IMR-90 (cell line): ENCODE results near the gene COL5A2. TPM values are rescaled to one million over a fixed set of nuclear protein-coding genes. Genes with fewer than 3 reads are reported as not detected.
A peak's percentile ranks its signal among the peaks of the same experiment; 100 is the strongest.

Experiments used
- ATAC-seq: fragments of 200-7000 bp; cut with Tn5 transposase; 2 replicates; pipeline ENCODE4 v1.9.1; 2020; ENCODE audit warnings: low read depth, mild to moderate bottlenecking, moderate library complexity
- BruUV-seq: library from RNA; stranded (reverse); fragments of 400-500 nt; replicated peaks from 2 replicates; lab custom pipeline; 2021; lab: Mats Ljungman, UMichigan
- CTCF ChIA-PET: fragments of 300-600 bp; formaldehyde crosslinking; extraction: SDS; loops from one replicate; lab custom pipeline; 2021; ENCODE audit warnings: antibody characterized with exemption; lab: Yijun Ruan, JAX
- POLR2A ChIA-PET: fragments of 300-600 bp; sonication (Branson Sonifier 250); formaldehyde crosslinking; loops from one replicate; lab custom pipeline; 2022; ENCODE audit warnings: antibody characterized with exemption; ENCODE audit not compliant: unreplicated experiment; lab: Charles Lee
- DNase-seq: peaks from one replicate; pipeline ENCODE4 v3.0.0; 2013
- H2AFZ ChIP-seq: replicated peaks from 2 replicates; pipeline ENCODE3; 2013; ENCODE audit warnings: low read length, mild to moderate bottlenecking; ENCODE audit not compliant: poor library complexity
- H2AK5ac ChIP-seq: 2 replicates; pipeline ENCODE4 v1.6.1; 2013; ENCODE audit warnings: low read depth, low read length, inconsistent platforms
- H2AK9ac ChIP-seq: replicated peaks from 2 replicates; pipeline ENCODE3; 2013; ENCODE audit warnings: mild to moderate bottlenecking, low read depth, low read length, moderate library complexity; ENCODE audit not compliant: poor library complexity
- H2BK120ac ChIP-seq: 2 replicates; pipeline ENCODE4 v1.6.1; 2013; ENCODE audit warnings: low read depth, low read length, inconsistent platforms
- H2BK15ac ChIP-seq: 3 replicates; pipeline ENCODE4 v1.6.1; 2013; ENCODE audit warnings: low read depth, low read length, inconsistent platforms
- H2BK20ac ChIP-seq: 2 replicates; pipeline ENCODE4 v1.6.1; 2013; ENCODE audit warnings: low read depth, mild to moderate bottlenecking, inconsistent platforms, low read length, moderate library complexity
- H2BK5ac ChIP-seq: 2 replicates; pipeline ENCODE4 v1.6.1; 2013; ENCODE audit warnings: mild to moderate bottlenecking, low read depth, low read length, inconsistent platforms; ENCODE audit not compliant: poor library complexity, severe bottlenecking
- H3K14ac ChIP-seq: replicated peaks from 2 replicates; pipeline ENCODE4 v1.6.1; 2013; ENCODE audit warnings: low read depth, low read length, inconsistent platforms
- H3K18ac ChIP-seq: 2 replicates; pipeline ENCODE4 v1.6.1; 2013; ENCODE audit warnings: low read depth, low read length, control low read depth
- H3K23ac ChIP-seq: 2 replicates; pipeline ENCODE4 v1.6.1; 2013; ENCODE audit warnings: low read depth, low read length, inconsistent platforms
- H3K27ac ChIP-seq: 2 replicates; pipeline ENCODE4 v1.5.1; 2013; ENCODE audit warnings: mild to moderate bottlenecking, control low read depth, low read length; ENCODE audit not compliant: insufficient read depth
- H3K27me3 ChIP-seq: 2 replicates; pipeline ENCODE4 v1.6.1; 2013; ENCODE audit warnings: low read length; ENCODE audit not compliant: control insufficient read depth, insufficient read depth
- H3K36me3 ChIP-seq: 2 replicates; pipeline ENCODE4 v1.6.1; 2013; ENCODE audit warnings: low read length, mixed read lengths; ENCODE audit not compliant: control insufficient read depth, insufficient read depth
- H3K4ac ChIP-seq: 2 replicates; pipeline ENCODE4 v1.6.1; 2013; ENCODE audit warnings: low read depth, low read length, inconsistent platforms
- H3K4me1 ChIP-seq: 2 replicates; pipeline ENCODE4 v1.6.1; 2013; ENCODE audit warnings: low read length, mixed read lengths; ENCODE audit not compliant: control insufficient read depth, insufficient read depth
- H3K4me2 ChIP-seq: 2 replicates; pipeline ENCODE4 v1.6.1; 2013; ENCODE audit warnings: low read depth, mild to moderate bottlenecking, control low read depth, low read length, moderate library complexity
- H3K4me3 ChIP-seq: 2 replicates; pipeline ENCODE4 v1.5.1; 2013; ENCODE audit warnings: low read depth, mild to moderate bottlenecking, control low read depth, low read length, moderate library complexity; ENCODE audit not compliant: insufficient read depth
- H3K56ac ChIP-seq: 2 replicates; pipeline ENCODE4 v1.6.1; 2013; ENCODE audit warnings: low read length, inconsistent platforms; ENCODE audit not compliant: insufficient read depth; ENCODE audit errors: extremely low read depth
- H3K79me1 ChIP-seq, 2 experiments: 2 replicates each; pipeline ENCODE4 v1.6.1; 2013; ENCODE audit warnings: low read length in 2 of 2, inconsistent platforms in 1 of 2, low read depth in 1 of 2
- H3K9ac ChIP-seq: 2 replicates; pipeline ENCODE4 v1.6.1; 2013; ENCODE audit warnings: low read depth, low read length, control low read depth
- H3K9me1 ChIP-seq: 2 replicates; pipeline ENCODE4 v1.6.1; 2013; ENCODE audit warnings: low read length, inconsistent platforms; ENCODE audit not compliant: insufficient read depth
- H3K9me3 ChIP-seq: 2 replicates; pipeline ENCODE4 v1.6.1; 2013; ENCODE audit warnings: low read length; ENCODE audit not compliant: control insufficient read depth, insufficient read depth
- H4K20me1 ChIP-seq: 2 replicates; pipeline ENCODE4 v1.6.1; 2013; ENCODE audit warnings: low read length, inconsistent platforms; ENCODE audit not compliant: insufficient read depth
- H4K5ac ChIP-seq: 2 replicates; pipeline ENCODE4 v1.6.1; 2013; ENCODE audit warnings: mild to moderate bottlenecking, low read depth, low read length, control low read depth
- H4K8ac ChIP-seq, 2 experiments: 2 replicates each; pipeline ENCODE4 v1.6.1; 2013; ENCODE audit warnings: low read depth in 2 of 2, low read length in 2 of 2, control low read depth in 1 of 2, inconsistent platforms in 1 of 2
- H4K91ac ChIP-seq: 2 replicates; pipeline ENCODE4 v1.6.1; 2013; ENCODE audit warnings: low read depth, low read length, inconsistent platforms; ENCODE audit not compliant: insufficient read depth
- BHLHE40 ChIP-seq: fragments of 150-350 bp; IDR thresholded peaks from 2 replicates; pipeline ENCODE4 v1.6.1; 2016; ENCODE audit warnings: mild to moderate bottlenecking, low read depth, low read length
- ELK1 ChIP-seq: fragments of 150-350 bp; IDR thresholded peaks from 2 replicates; pipeline ENCODE4 v1.6.1; 2016; ENCODE audit warnings: low read depth, mild to moderate bottlenecking, low read length, moderate library complexity, borderline replicate concordance
- MAZ ChIP-seq: IDR thresholded peaks from 2 replicates; pipeline ENCODE4 v1.6.1; 2012; ENCODE audit warnings: low read depth, mild to moderate bottlenecking, low read length, improper control_type of control experiment, moderate library complexity, borderline replicate concordance
- NFE2L2 ChIP-seq: fragments of 150-350 bp; IDR thresholded peaks from 2 replicates; pipeline ENCODE4 v1.6.1; 2016; ENCODE audit warnings: low read depth, mild to moderate bottlenecking, low read length
- POLR2A ChIP-seq: IDR thresholded peaks from 2 replicates; pipeline ENCODE4 v1.6.1; 2012; ENCODE audit warnings: mild to moderate bottlenecking, low read depth, low read length
- RAD21 ChIP-seq: IDR thresholded peaks from 2 replicates; pipeline ENCODE4 v1.6.1; 2012; ENCODE audit warnings: low read length, improper control_type of control experiment
- RCOR1 ChIP-seq: IDR thresholded peaks from 2 replicates; pipeline ENCODE4 v1.6.1; 2012; ENCODE audit warnings: mild to moderate bottlenecking, low read length, improper control_type of control experiment; ENCODE audit not compliant: insufficient replicate concordance
- SMC3 ChIP-seq: fragments of 150-350 bp; IDR thresholded peaks from 2 replicates; pipeline ENCODE4 v1.6.1; 2016; ENCODE audit warnings: low read depth, mild to moderate bottlenecking, antibody characterized with exemption, low read length, moderate library complexity
- dilution Hi-C: fragments of 300-500 bp; cut with HindIII; formaldehyde crosslinking; loops from one replicate; pipeline ENCODE4 v1.14.3; 2018; ENCODE audit warnings: low sequenced_read_pairs; ENCODE audit not compliant: unreplicated experiment
- in situ Hi-C: fragments of 300-500 bp; cut with MboI; formaldehyde crosslinking; loops from 3 replicates; pipeline ENCODE4 v1.14.3; 2019; ENCODE audit warnings: low sequenced_read_pairs, inconsistent platforms, mixed read lengths
- intact Hi-C: fragments of 100-400 bp; cut with micrococcal nuclease; formaldehyde crosslinking; loops from 2 replicates; pipeline ENCODE4 v1.10.0; 2022
- polyA plus RNA-seq, 3 experiments: library from polyadenylated mRNA; depleted of rRNA; stranded (reverse); fragments of >200 nt; gene quantifications; 2 replicates each; pipeline ENCODE4 v1.2.3, GENCODE V29; 2012; ENCODE audit warnings: low replicate concordance in 1 of 3
- total RNA-seq: library from RNA; depleted of rRNA; stranded (reverse); fragments of >200 nt; gene quantifications from 2 replicates; pipeline ENCODE4 v1.2.3, GENCODE V29; 2012
- TF ChIP-seq, protein P1 (sequence below): conservative IDR thresholded peaks from 2 replicates; pipeline ENCODE4 v1.5.1; 2012; ENCODE audit warnings: mild to moderate bottlenecking, low read depth, low read length, improper control_type of control experiment

COL5A2 gene
- total and polyA plus RNA-seq, 2 of the 4 experiments (the other 2 are of a cell fraction): 181 to 257 TPM

GRCh38 chr2:188984680-188985079, 194.9 kb downstream of the COL5A2 start (continued):
- no peak for TF ChIP-seq ELK1

DNA sequence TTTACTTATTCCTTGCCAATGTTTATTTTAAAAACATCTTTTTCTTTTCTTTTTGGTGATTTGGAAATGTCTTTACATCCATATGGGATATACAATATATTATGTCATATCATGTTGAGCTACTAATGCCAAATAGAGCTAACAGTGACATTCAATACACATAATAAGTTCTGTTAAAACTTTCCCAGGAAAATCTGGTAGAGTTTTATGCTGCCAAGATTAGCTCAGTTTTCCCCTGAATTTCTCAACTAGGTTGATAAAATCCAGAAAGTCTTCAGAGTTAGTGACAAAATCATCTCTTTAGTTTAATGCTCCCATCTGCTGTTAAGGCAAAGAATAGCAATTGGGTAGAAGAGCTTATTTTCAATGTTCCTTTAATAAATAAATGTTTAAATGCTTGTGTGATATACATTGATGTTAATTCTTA, 195.5 kb downstream of the COL5A2 start:
- no peak overlapping the region for H2BK15ac ChIP-seq
- H3K23ac ChIP-seq: no peak overlapping the region
- ChIA-PET POLR2A (no interaction called here), CTCF (interaction anchor here (0.6 to 1.4 kb wide), 3 partner anchors 456 to 676 kb away, joined by 3 to 5 read pairs (median 3); no protein-coding TSS in a partner anchor)
- dilution Hi-C loops: no loop called here
- H2AK5ac ChIP-seq: no peak overlapping the region
- H3K56ac ChIP-seq: no peak overlapping the region; the same call in 1 of the 2 replicates
- peaks cover 4% of the 10 kb centered on the region for H3K4me1 ChIP-seq
- no peaks in the 10 kb centered on the region for H3K27me3 ChIP-seq
- H2AFZ ChIP-seq: no peak overlapping the region
- TF ChIP-seq, protein P1, sequence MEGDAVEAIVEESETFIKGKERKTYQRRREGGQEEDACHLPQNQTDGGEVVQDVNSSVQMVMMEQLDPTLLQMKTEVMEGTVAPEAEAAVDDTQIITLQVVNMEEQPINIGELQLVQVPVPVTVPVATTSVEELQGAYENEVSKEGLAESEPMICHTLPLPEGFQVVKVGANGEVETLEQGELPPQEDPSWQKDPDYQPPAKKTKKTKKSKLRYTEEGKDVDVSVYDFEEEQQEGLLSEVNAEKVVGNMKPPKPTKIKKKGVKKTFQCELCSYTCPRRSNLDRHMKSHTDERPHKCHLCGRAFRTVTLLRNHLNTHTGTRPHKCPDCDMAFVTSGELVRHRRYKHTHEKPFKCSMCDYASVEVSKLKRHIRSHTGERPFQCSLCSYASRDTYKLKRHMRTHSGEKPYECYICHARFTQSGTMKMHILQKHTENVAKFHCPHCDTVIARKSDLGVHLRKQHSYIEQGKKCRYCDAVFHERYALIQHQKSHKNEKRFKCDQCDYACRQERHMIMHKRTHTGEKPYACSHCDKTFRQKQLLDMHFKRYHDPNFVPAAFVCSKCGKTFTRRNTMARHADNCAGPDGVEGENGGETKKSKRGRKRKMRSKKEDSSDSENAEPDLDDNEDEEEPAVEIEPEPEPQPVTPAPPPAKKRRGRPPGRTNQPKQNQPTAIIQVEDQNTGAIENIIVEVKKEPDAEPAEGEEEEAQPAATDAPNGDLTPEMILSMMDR: peak; percentile 53
- TF ChIP-seq POLR2A (no peak), RAD21 (peak; percentile 58), BHLHE40 (no peak), NFE2L2 (no peak), RCOR1 (no peak), MAZ (no peak), SMC3 (peak; percentile 61)
- no peak overlapping the region for H3K14ac ChIP-seq
- peak; percentile 71 for DNase-seq
- intact Hi-C loops: loop anchor here (1.0 to 5.0 kb wide), 2 partner anchors 337 to 460 kb away; no protein-coding TSS in a partner anchor
- H3K18ac ChIP-seq: no peak overlapping the region
- no peak overlapping the region for H4K5ac ChIP-seq
- no peaks in the 10 kb centered on the region for H4K20me1 ChIP-seq
- no peak overlapping the region for H3K4ac ChIP-seq
- H3K27ac ChIP-seq: peak overlapping the region; percentile 41; the same call in 1 of the 2 replicates
- peak overlapping the region; percentile 96 for H2BK5ac ChIP-seq
- in situ Hi-C loops: loop anchor here (5.0 kb wide), 1 partner anchor 457 kb away; no protein-coding TSS in a partner anchor
- no peak overlapping the region for H3K4me3 ChIP-seq
- no peak; the same call in 1 of the 2 replicates for ATAC-seq
- no peak overlapping the region for H2AK9ac ChIP-seq
- peaks cover 42% of the 10 kb centered on the region for H3K36me3 ChIP-seq
- no peaks in the 10 kb centered on the region for H3K9me3 ChIP-seq
- no peak overlapping the region for H3K4me2 ChIP-seq
- peaks cover 8 to 24% of the 10 kb centered on the region in 2 experiments; a peak in 3 of 4 replicates for H3K79me1 ChIP-seq
- BruUV-seq: no TSS peak
- H3K9me1 ChIP-seq: no peaks in the 10 kb centered on the region
- H3K9ac ChIP-seq: no peak overlapping the region
- no peak overlapping the region; a peak in 1 of 4 replicates for H4K8ac ChIP-seq
- H2BK20ac ChIP-seq: no peak overlapping the region; the same call in 1 of the 2 replicates
- H2BK120ac ChIP-seq: peak overlapping the region; percentile 3; the same call in 1 of the 2 replicates
- no peak overlapping the region for H4K91ac ChIP-seq
